PC-9 (cell line): Measurements from ENCODE around the gene C1QTNF12. TPM values are rescaled to one million over a fixed set of nuclear protein-coding genes. Genes with fewer than 3 reads are reported as not detected.
A peak's percentile ranks its signal among the peaks of the same experiment; 100 is the strongest.

Source experiments
- BruUV-seq: library from RNA; stranded (reverse); fragments of 400-500 nt; replicated peaks from 2 replicates; lab custom pipeline; 2021; lab: Mats Ljungman, UMichigan
- CTCF ChIA-PET: fragments of 300-600 bp; sonication (Branson Sonifier 250); formaldehyde crosslinking; loops from one replicate; lab custom pipeline; 2022; ENCODE audit warnings: antibody characterized with exemption; lab: Charles Lee
- POLR2A ChIA-PET: fragments of 300-600 bp; sonication (Branson Sonifier 250); formaldehyde crosslinking; loops from one replicate; lab custom pipeline; 2022; ENCODE audit warnings: antibody characterized with exemption; ENCODE audit not compliant: unreplicated experiment; lab: Charles Lee
- DNase-seq, 2 experiments: peaks; one replicate each; pipeline versions ENCODE4 v3.0.0 to v3.0.0-alpha.2; 2015 to 2022; ENCODE audit warnings: mixed read lengths in 1 of 2
- H2AFZ ChIP-seq: fragments of 200-600 bp; sonication (generic); 2 replicates; pipeline ENCODE4 v1.8.1; 2017; ENCODE audit warnings: antibody characterized with exemption
- H3F3A ChIP-seq: fragments of 200-600 bp; sonication (generic); 2 replicates; pipeline ENCODE4 v1.8.1; 2017; ENCODE audit warnings: antibody characterized with exemption, mild to moderate bottlenecking, low read depth; ENCODE audit not compliant: insufficient read depth
- H3K27ac ChIP-seq: fragments of 200-600 bp; sonication (generic); 2 replicates; pipeline ENCODE4 v1.6.1; 2016; ENCODE audit warnings: mixed run types
- H3K27me3 ChIP-seq: fragments of 200-600 bp; sonication (generic); 2 replicates; pipeline ENCODE4 v1.6.1; 2016; ENCODE audit warnings: low read depth, mixed run types; ENCODE audit not compliant: insufficient read depth
- H3K36me3 ChIP-seq: fragments of 200-600 bp; sonication (generic); 2 replicates; pipeline ENCODE4 v1.6.1; 2016; ENCODE audit warnings: low read depth, mixed run types
- H3K4me1 ChIP-seq: fragments of 200-600 bp; sonication (generic); replicated peaks from 2 replicates; pipeline ENCODE4 v1.6.1; 2016; ENCODE audit warnings: mixed run types; ENCODE audit not compliant: insufficient read depth
- H3K4me2 ChIP-seq: fragments of 200-600 bp; sonication (generic); 2 replicates; pipeline ENCODE4 v1.6.1; 2017; ENCODE audit warnings: mixed run types
- H3K4me3 ChIP-seq: fragments of 200-600 bp; sonication (generic); 2 replicates; pipeline ENCODE4 v1.6.1; 2016; ENCODE audit warnings: mixed run types
- H3K79me2 ChIP-seq: fragments of 200-600 bp; sonication (generic); 2 replicates; pipeline ENCODE4 v1.6.1; 2017; ENCODE audit warnings: low read depth, mixed run types
- H3K9me2 ChIP-seq: fragments of 200-600 bp; sonication (generic); 2 replicates; pipeline ENCODE4 v1.8.1; 2017; ENCODE audit warnings: mild to moderate bottlenecking; ENCODE audit not compliant: insufficient read depth
- H3K9me3 ChIP-seq: fragments of 200-600 bp; sonication (generic); 2 replicates; pipeline ENCODE4 v1.8.1; 2016; ENCODE audit warnings: low read depth; ENCODE audit not compliant: insufficient read depth
- H4K20me1 ChIP-seq: fragments of 200-600 bp; sonication (generic); 2 replicates; pipeline ENCODE4 v1.8.1; 2017; ENCODE audit not compliant: insufficient read depth
- CTCF ChIP-seq: fragments of 200-600 bp; sonication (generic); conservative IDR thresholded peaks from 2 replicates; pipeline ENCODE4 v1.6.1; 2017; ENCODE audit warnings: mixed run types, antibody characterized with exemption, mild to moderate bottlenecking, moderate library complexity
- EZH2 ChIP-seq: fragments of 200-600 bp; sonication (generic); IDR thresholded peaks from 2 replicates; pipeline ENCODE4 v1.8.0; 2017; ENCODE audit warnings: antibody characterized with exemption, low read depth
- intact Hi-C: fragments of 100-400 bp; cut with micrococcal nuclease; formaldehyde crosslinking; loops from one replicate; pipeline ENCODE4 v1.10.0; 2022; ENCODE audit not compliant: unreplicated experiment
- total RNA-seq: library from RNA; stranded (reverse); gene quantifications from 2 replicates; pipeline ENCODE4 v1.2.3, GENCODE V29; 2021

Gene C1QTNF12
- total RNA-seq, 1 experiment from 2014 or later = 5.2 TPM

DNA sequence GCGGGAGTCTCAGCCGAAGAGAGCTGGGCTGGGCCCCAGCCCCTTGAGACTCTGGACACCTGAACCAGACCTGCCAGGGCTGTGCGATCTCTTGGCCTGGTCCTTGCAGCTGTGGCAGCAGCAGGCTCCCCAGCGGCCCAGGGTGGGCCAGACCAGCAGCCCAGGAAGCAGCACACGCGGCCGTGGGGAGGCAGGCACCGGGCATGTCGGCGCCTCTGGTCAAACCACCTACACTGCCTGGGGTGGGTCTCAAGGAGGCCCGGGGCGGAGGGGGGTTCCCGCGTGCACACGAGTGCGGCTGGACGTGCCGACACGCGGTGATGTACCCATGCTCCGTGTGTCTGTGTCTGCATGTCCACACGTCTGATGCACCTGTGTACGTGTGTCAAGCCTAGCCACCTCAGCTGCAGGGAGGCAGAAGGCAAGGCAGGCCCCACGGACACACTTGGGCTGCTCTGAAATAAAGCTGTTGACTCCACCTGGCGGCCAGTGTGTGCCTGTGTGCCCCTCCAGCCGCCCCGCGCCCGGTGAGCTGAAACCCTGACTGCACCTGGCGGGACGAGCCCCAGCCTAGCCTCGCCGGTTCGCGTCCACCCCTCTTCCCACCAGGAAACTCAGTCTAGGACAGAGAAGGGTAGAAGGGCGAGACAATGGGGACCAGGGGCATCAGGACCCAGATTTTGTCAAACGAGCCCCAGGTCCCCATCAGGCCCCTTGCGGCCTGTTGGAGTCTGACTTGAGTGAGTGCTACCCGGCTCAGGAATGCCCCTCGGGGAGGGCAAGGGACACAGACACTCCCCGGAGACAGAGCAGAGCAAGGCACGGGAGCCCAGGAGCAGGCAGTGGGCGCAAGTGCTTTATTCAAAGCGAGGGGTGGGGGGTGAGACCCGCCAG is 45.3 kb upstream of the C1QTNF12 start:
- ChIA-PET CTCF (interaction anchor here (0.6 to 1.2 kb wide), 5 partner anchors 10 to 171 kb away, joined by 3 to 7 read pairs (median 4); no protein-coding TSS in a partner anchor), POLR2A (interaction anchor here (0.5 to 0.6 kb wide), 2 partner anchors 18 to 309 kb away, joined by 5 to 16 read pairs; no protein-coding TSS in a partner anchor)
- intact Hi-C loops = loop anchor here (2.0 to 5.0 kb wide), 2 partner anchors 169 to 309 kb away; partner anchors contain the start of gene PERM1
- Histone ChIP-seq H3K27me3 (no peaks in the 10 kb centered on the region), H3K4me3 (no peak overlapping the region), H3K79me2 (no peaks in the 10 kb centered on the region), H2AFZ (no peak overlapping the region), H3K4me1 (peaks cover 16% of the 10 kb centered on the region), H3F3A (no peaks in the 10 kb centered on the region), H3K27ac (no peak overlapping the region), H3K36me3 (no peaks in the 10 kb centered on the region), H3K4me2 (peak overlapping the region; percentile 65), H4K20me1 (no peaks in the 10 kb centered on the region), H3K9me3 (no peaks in the 10 kb centered on the region), H3K9me2 (no peaks in the 10 kb centered on the region)
- TF ChIP-seq CTCF = peak; percentile 80
- no peak for TF ChIP-seq EZH2
- peak; percentile 56 to 65 for DNase-seq
- BruUV-seq = no TSS peak

- H3K27ac ChIP-seq = no peak overlapping the region
- no TSS peak for BruUV-seq
- no peak overlapping the region for H2AFZ ChIP-seq
- no peaks in the 10 kb centered on the region for H3K36me3 ChIP-seq
- ChIA-PET POLR2A (interaction anchor here (0.6 kb wide), 2 partner anchors 14 to 18 kb away, joined by 3 to 16 read pairs; no protein-coding TSS in a partner anchor), CTCF (interaction anchor here (0.6 to 1.2 kb wide), 5 partner anchors 9 to 170 kb away, joined by 3 to 7 read pairs (median 4); no protein-coding TSS in a partner anchor)
- H4K20me1 ChIP-seq = no peaks in the 10 kb centered on the region
- H3K9me3 ChIP-seq = no peaks in the 10 kb centered on the region
- H3K4me1 ChIP-seq = peaks cover 16% of the 10 kb centered on the region
- H3K27me3 ChIP-seq = no peaks in the 10 kb centered on the region
- no peaks in the 10 kb centered on the region for H3K9me2 ChIP-seq
- H3K79me2 ChIP-seq = no peaks in the 10 kb centered on the region
- TF ChIP-seq CTCF = no peak
- no peak for TF ChIP-seq EZH2
- H3F3A ChIP-seq = no peaks in the 10 kb centered on the region
- no peak overlapping the region for H3K4me3 ChIP-seq
- peak overlapping the region; percentile 65 for H3K4me2 ChIP-seq
- intact Hi-C loops = loop anchor here (2.0 to 5.0 kb wide), 2 partner anchors 168 to 309 kb away; partner anchors contain the start of gene PERM1
- DNase-seq = peak in 1 of 2 experiments; percentile 64
These were observed 44.6 kb upstream of the C1QTNF12 start for GRCh38 chr1:1291023-1291528.

DNA sequence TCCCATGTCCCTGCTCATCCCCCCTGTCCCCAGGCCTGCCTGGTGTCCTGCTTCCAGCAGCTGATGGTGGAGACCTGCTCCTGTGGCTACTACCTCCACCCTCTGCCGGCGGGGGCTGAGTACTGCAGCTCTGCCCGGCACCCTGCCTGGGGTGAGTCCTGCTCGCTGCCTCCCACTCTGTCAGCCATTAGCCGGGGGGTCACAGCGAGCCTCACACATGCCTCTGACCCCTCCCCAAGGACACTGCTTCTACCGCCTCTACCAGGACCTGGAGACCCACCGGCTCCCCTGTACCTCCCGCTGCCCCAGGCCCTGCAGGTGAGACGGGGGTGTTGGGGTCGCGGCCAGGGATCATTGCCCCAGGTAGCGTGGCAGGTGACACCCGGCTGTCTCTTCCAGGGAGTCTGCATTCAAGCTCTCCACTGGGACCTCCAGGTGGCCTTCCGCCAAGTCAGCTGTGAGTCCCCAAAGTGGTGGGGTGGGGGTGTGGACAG is 43.8 kb upstream of the C1QTNF12 start:
- Histone ChIP-seq H3K9me2 (no peaks in the 10 kb centered on the region), H3K4me1 (peaks cover 16% of the 10 kb centered on the region), H3K4me3 (no peak overlapping the region), H3K36me3 (no peaks in the 10 kb centered on the region), H3K9me3 (no peaks in the 10 kb centered on the region), H3K27ac (no peak overlapping the region), H3K4me2 (peak overlapping the region; percentile 65; the same call in 1 of the 2 replicates), H3K27me3 (no peaks in the 10 kb centered on the region), H4K20me1 (no peaks in the 10 kb centered on the region), H3F3A (no peaks in the 10 kb centered on the region; the same call in 1 of the 2 replicates), H3K79me2 (no peaks in the 10 kb centered on the region), H2AFZ (no peak overlapping the region)
- peak; percentile 56 to 78 for DNase-seq
- POLR2A ChIA-PET = interaction anchor here (0.6 kb wide), 1 partner anchor 15 kb away, joined by 3 read pairs; no protein-coding TSS in a partner anchor
- no TSS peak for BruUV-seq
- CTCF ChIA-PET = interaction anchor here (0.6 to 0.7 kb wide), 3 partner anchors 9 to 221 kb away, joined by 3 to 4 read pairs (median 3); partner anchors contain the start of gene RNF223
- TF ChIP-seq CTCF (peak; percentile 80), EZH2 (no peak)
- intact Hi-C loops = loop anchor here (2.0 to 5.0 kb wide), 2 partner anchors 167 to 308 kb away; partner anchors contain the start of gene PERM1
